HG02943 (cell line): ENCODE measurements around the gene OARD1.
A peak's percentile ranks its signal among the peaks of the same experiment; 100 is the strongest.

Source experiments
- ATAC-seq: cut with Tn5 transposase; IDR thresholded peaks from one replicate; pipeline ENCODE4 v1.9.1; 2021; ENCODE audit warnings: mild to moderate bottlenecking, low read depth, moderate library complexity; ENCODE audit not compliant: unreplicated experiment

The OARD1 gene

GRCh38 chr6:41050536-41050935 is 21.6 kb downstream of the OARD1 start:
- no peak for ATAC-seq

GRCh38 chr6:41049955-41050354 is 22.2 kb downstream of the OARD1 start:
- no peak for ATAC-seq

- ATAC-seq = no peak
Observed at GRCh38 chr6:41049521-41049920, 22.6 kb downstream of the OARD1 start.

GRCh38 chr6:41047745-41048732 is 24.1 kb downstream of the OARD1 start:
- ATAC-seq = no peak

GRCh38 chr6:41047306-41047705 is 24.9 kb downstream of the OARD1 start:
- ATAC-seq = no peak

- ATAC-seq = no peak
Observed at GRCh38 chr6:41046084-41046483, 26.1 kb downstream of the OARD1 start.

- ATAC-seq = no peak
Observed at GRCh38 chr6:41045664-41046063, 26.5 kb downstream of the OARD1 start.

GRCh38 chr6:41043151-41043550 is 29.0 kb downstream of the OARD1 start:
- ATAC-seq = no peak

GRCh38 chr6:41042226-41043055 is 29.7 kb downstream of the OARD1 start, which contains the start of gene TSPO2:
TSPO2 (plus strand) TSS chr6:41042467; CDS start chr6:41042986, 519 bp downstream.
- ATAC-seq = no peak

- ATAC-seq = no peak
Observed at GRCh38 chr6:41040940-41041536, 31.1 kb downstream of the OARD1 start.

- ATAC-seq = peak; percentile 53
Observed at GRCh38 chr6:41040101-41040939, 31.8 kb downstream of the OARD1 start.

- ATAC-seq = no peak
Observed at GRCh38 chr6:41039060-41039998, 32.8 kb downstream of the OARD1 start, which contains the start of gene UNC5CL. UNC5CL (minus strand) TSS chr6:41039221; CDS start chr6:41035074, 4,147 bp downstream.

GRCh38 chr6:41038205-41038604 is 34.0 kb downstream of the OARD1 start:
- ATAC-seq = no peak

GRCh38 chr6:41037107-41037900 is 34.9 kb downstream of the OARD1 start:
- ATAC-seq = no peak

- no peak for ATAC-seq
Observed at GRCh38 chr6:41036601-41037000, 35.6 kb downstream of the OARD1 start.

GRCh38 chr6:41036186-41036585 is 36.0 kb downstream of the OARD1 start:
- no peak for ATAC-seq

GRCh38 chr6:41033776-41034175 is 38.4 kb downstream of the OARD1 start:
- ATAC-seq = no peak

GRCh38 chr6:41032830-41033229 is 39.3 kb downstream of the OARD1 start:
- ATAC-seq = no peak
